HG02852 (cell line): ENCODE results near the gene H2AZ2.

ENCODE experiments used
- ATAC-seq: cut with Tn5 transposase; IDR thresholded peaks from one replicate; pipeline ENCODE4 v1.9.1; 2021; ENCODE audit warnings: mild to moderate bottlenecking, moderate library complexity; ENCODE audit not compliant: unreplicated experiment

Gene H2AZ2

GRCh38 chr7:44847920-44848634 lies at the start of gene H2AZ2:
TSS of gene H2AZ2 (minus strand) at chr7:44848087. CDS start at chr7:44847971, 116 bp downstream.
- peak; percentile 81 for ATAC-seq

GRCh38 chr7:44897309-44897708 lies 49.4 kb upstream of the H2AZ2 start:
- no peak for ATAC-seq

GRCh38 chr7:44894888-44895580 lies 47.1 kb upstream of the H2AZ2 start:
- no peak for ATAC-seq

- no peak for ATAC-seq
Measured at GRCh38 chr7:44893710-44894234, 45.9 kb upstream of the H2AZ2 start.

- ATAC-seq, result no peak
Measured at GRCh38 chr7:44891791-44892190, 43.9 kb upstream of the H2AZ2 start.

GRCh38 chr7:44891372-44891771 lies 43.5 kb upstream of the H2AZ2 start:
- no peak for ATAC-seq

GRCh38 chr7:44889086-44889781 lies 41.3 kb upstream of the H2AZ2 start:
- no peak for ATAC-seq

- no peak for ATAC-seq
Measured at GRCh38 chr7:44887293-44887692, 39.4 kb upstream of the H2AZ2 start.

- peak; percentile 82 for ATAC-seq
Measured at GRCh38 chr7:44885394-44886317, 37.8 kb upstream of the H2AZ2 start, which contains the start of gene PURB. TSS of gene PURB (minus strand) at chr7:44885530. CDS start at chr7:44885348, 182 bp downstream.

GRCh38 chr7:44884621-44885393 lies 36.9 kb upstream of the H2AZ2 start:
- ATAC-seq, result peak; percentile 17

GRCh38 chr7:44883961-44884620 lies 36.2 kb upstream of the H2AZ2 start:
- no peak for ATAC-seq

GRCh38 chr7:44882899-44883298 lies 35.0 kb upstream of the H2AZ2 start:
- no peak for ATAC-seq

GRCh38 chr7:44881610-44882009 lies 33.7 kb upstream of the H2AZ2 start:
- no peak for ATAC-seq

- no peak for ATAC-seq
Measured at GRCh38 chr7:44881066-44881600, 33.2 kb upstream of the H2AZ2 start.

- no peak for ATAC-seq
Measured at GRCh38 chr7:44880317-44881018, 32.6 kb upstream of the H2AZ2 start.

- no peak for ATAC-seq
Measured at GRCh38 chr7:44876393-44876792, 28.5 kb upstream of the H2AZ2 start.

- ATAC-seq, result no peak
Measured at GRCh38 chr7:44875241-44875640, 27.4 kb upstream of the H2AZ2 start.

- no peak for ATAC-seq
Measured at GRCh38 chr7:44872787-44873186, 24.9 kb upstream of the H2AZ2 start.
